HepG2 (cell line): Measurements from ENCODE around the gene AGBL3. TPM values are rescaled to one million over a fixed set of nuclear protein-coding genes. Genes with fewer than 3 reads are reported as not detected.

Experiments
- ARID3A ChIP-seq: IDR thresholded peaks from 2 replicates; pipeline ENCODE4 v1.6.1; 2012; ENCODE audit warnings: low read depth, low read length, improper control_type of control experiment
- CC2D1A ChIP-seq: sonication (generic); formaldehyde crosslinking; IDR thresholded peaks from 2 replicates; pipeline ENCODE4 v1.8.1; 2023; ENCODE audit warnings: mild to moderate bottlenecking, missing genetic modification reagents
- CHD4 ChIP-seq: fragments of 200-600 bp; sonication (generic); IDR thresholded peaks from 2 replicates; pipeline ENCODE4 v1.7.0; 2017; ENCODE audit warnings: mild to moderate bottlenecking, low read length, borderline replicate concordance
- EHMT2 ChIP-seq: fragments of 200-600 bp; sonication (generic); IDR thresholded peaks from 2 replicates; pipeline ENCODE4 v1.7.0; 2017; ENCODE audit warnings: antibody characterized with exemption, low read depth, low read length, borderline replicate concordance
- FLYWCH1 ChIP-seq: sonication (generic); formaldehyde crosslinking; IDR thresholded peaks from 2 replicates; pipeline ENCODE4 v1.8.1; 2023; ENCODE audit warnings: mild to moderate bottlenecking, missing genetic modification reagents
- NR3C1 ChIP-seq: sonication (generic); formaldehyde crosslinking; IDR thresholded peaks from 2 replicates; pipeline ENCODE4 v1.4.0; 2020; ENCODE audit warnings: missing genetic modification reagents
- PRDM10 ChIP-seq: sonication (generic); formaldehyde crosslinking; IDR thresholded peaks from 2 replicates; pipeline ENCODE4 v1.4.0; 2020; ENCODE audit warnings: low read depth, missing genetic modification reagents
- ZFP82 ChIP-seq: sonication (generic); formaldehyde crosslinking; IDR thresholded peaks from 2 replicates; pipeline ENCODE4 v1.5.1; 2020; ENCODE audit warnings: mild to moderate bottlenecking, missing genetic modification reagents, borderline replicate concordance
- ZKSCAN1 ChIP-seq: fragments of 150-350 bp; IDR thresholded peaks from 2 replicates; pipeline ENCODE4 v1.6.1; 2014; ENCODE audit warnings: low read length
- ZNF205 ChIP-seq: IDR thresholded peaks from 2 replicates; pipeline ENCODE4 v1.6.1; 2018; ENCODE audit warnings: missing biosample characterization, missing genetic modification reagents
- ZNF275 ChIP-seq: sonication (generic); formaldehyde crosslinking; IDR thresholded peaks from 2 replicates; pipeline ENCODE4 v1.8.0; 2022; ENCODE audit warnings: missing genetic modification reagents, mild to moderate bottlenecking, inconsistent platforms, borderline replicate concordance
- ZNF510 ChIP-seq: sonication (generic); formaldehyde crosslinking; IDR thresholded peaks from 2 replicates; pipeline ENCODE4 v1.4.0; 2020; ENCODE audit warnings: low read depth, mild to moderate bottlenecking, missing genetic modification reagents
- polyA plus RNA-seq, 8 experiments: library from polyadenylated mRNA; depleted of rRNA in 3 of 8; stranded (reverse) in 7 of 8; unstranded in 1 of 8; fragments of >200 nt; fragmentation: Illumina TruSeq in 4 of 8; extraction: Trizol in 4 of 8; gene quantifications; 2 replicates each; pipeline versions ENCODE4 v1.2.1 to v1.2.3, GENCODE V29; 2011 to 2016; ENCODE audit warnings: low read depth in 4 of 8, missing spikeins in 1 of 8, mixed read lengths in 1 of 8; ENCODE audit not compliant: insufficient read depth in 1 of 8
- total RNA-seq, 5 experiments: library from RNA; depleted of rRNA; stranded (reverse); fragments of >200 nt; fragmentation: Illumina TruSeq; extraction: Trizol; gene quantifications; 2 replicates each; pipeline ENCODE4 v1.2.3, GENCODE V29; 2016; ENCODE audit warnings: low read depth in 1 of 5
- TF ChIP-seq, protein P1 (sequence below): sonication (generic); formaldehyde crosslinking; IDR thresholded peaks from 2 replicates; pipeline ENCODE4 v1.4.0; 2020; ENCODE audit warnings: missing genetic modification reagents, mild to moderate bottlenecking, borderline replicate concordance
- TF ChIP-seq, protein P2 (sequence below): sonication (generic); formaldehyde crosslinking; IDR thresholded peaks from 2 replicates; pipeline ENCODE4 v1.4.0; 2020; ENCODE audit warnings: missing genetic modification reagents

Gene AGBL3
- total and polyA plus RNA-seq, 2 of the 13 experiments (the other 11 are each of a cell fraction or from before 2014, with no cell fraction given), result 2.2 to 7.2 TPM

GRCh38 chr7:135170274-135170997 is 184.1 kb downstream of the AGBL3 start, which contains the start of gene CYREN (continued):
- no peak for TF ChIP-seq CHD4
- no peak for TF ChIP-seq NR3C1 (CRISPR knock-in tag)
- TF ChIP-seq ZFP82 (CRISPR knock-in tag), result no peak
- peak; percentile 41; the same call in 1 of the 2 replicates for TF ChIP-seq ZKSCAN1
- TF ChIP-seq, protein P1, sequence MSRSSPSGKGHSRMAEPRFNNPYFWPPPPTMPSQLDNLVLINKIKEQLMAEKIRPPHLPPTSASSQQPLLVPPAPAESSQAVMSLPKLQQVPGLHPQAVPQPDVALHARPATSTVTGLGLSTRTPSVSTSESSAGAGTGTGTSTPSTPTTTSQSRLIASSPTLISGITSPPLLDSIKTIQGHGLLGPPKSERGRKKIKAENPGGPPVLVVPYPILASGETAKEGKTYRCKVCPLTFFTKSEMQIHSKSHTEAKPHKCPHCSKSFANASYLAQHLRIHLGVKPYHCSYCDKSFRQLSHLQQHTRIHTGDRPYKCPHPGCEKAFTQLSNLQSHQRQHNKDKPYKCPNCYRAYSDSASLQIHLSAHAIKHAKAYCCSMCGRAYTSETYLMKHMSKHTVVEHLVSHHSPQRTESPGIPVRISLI (CRISPR knock-in tag), result no peak
- TF ChIP-seq CC2D1A (CRISPR knock-in tag), result no peak
- TF ChIP-seq, protein P2, sequence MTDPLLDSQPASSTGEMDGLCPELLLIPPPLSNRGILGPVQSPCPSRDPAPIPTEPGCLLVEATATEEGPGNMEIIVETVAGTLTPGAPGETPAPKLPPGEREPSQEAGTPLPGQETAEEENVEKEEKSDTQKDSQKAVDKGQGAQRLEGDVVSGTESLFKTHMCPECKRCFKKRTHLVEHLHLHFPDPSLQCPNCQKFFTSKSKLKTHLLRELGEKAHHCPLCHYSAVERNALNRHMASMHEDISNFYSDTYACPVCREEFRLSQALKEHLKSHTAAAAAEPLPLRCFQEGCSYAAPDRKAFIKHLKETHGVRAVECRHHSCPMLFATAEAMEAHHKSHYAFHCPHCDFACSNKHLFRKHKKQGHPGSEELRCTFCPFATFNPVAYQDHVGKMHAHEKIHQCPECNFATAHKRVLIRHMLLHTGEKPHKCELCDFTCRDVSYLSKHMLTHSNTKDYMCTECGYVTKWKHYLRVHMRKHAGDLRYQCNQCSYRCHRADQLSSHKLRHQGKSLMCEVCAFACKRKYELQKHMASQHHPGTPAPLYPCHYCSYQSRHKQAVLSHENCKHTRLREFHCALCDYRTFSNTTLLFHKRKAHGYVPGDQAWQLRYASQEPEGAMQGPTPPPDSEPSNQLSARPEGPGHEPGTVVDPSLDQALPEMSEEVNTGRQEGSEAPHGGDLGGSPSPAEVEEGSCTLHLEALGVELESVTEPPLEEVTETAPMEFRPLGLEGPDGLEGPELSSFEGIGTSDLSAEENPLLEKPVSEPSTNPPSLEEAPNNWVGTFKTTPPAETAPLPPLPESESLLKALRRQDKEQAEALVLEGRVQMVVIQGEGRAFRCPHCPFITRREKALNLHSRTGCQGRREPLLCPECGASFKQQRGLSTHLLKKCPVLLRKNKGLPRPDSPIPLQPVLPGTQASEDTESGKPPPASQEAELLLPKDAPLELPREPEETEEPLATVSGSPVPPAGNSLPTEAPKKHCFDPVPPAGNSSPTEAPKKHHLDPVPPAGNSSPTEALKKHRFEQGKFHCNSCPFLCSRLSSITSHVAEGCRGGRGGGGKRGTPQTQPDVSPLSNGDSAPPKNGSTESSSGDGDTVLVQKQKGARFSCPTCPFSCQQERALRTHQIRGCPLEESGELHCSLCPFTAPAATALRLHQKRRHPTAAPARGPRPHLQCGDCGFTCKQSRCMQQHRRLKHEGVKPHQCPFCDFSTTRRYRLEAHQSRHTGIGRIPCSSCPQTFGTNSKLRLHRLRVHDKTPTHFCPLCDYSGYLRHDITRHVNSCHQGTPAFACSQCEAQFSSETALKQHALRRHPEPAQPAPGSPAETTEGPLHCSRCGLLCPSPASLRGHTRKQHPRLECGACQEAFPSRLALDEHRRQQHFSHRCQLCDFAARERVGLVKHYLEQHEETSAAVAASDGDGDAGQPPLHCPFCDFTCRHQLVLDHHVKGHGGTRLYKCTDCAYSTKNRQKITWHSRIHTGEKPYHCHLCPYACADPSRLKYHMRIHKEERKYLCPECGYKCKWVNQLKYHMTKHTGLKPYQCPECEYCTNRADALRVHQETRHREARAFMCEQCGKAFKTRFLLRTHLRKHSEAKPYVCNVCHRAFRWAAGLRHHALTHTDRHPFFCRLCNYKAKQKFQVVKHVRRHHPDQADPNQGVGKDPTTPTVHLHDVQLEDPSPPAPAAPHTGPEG (CRISPR knock-in tag), result peak; percentile 90; the same call in 1 of the 2 replicates
- peak; percentile 97 for TF ChIP-seq ZNF275 (CRISPR knock-in tag)
- TF ChIP-seq ZNF510 (CRISPR knock-in tag), result no peak
- no peak for TF ChIP-seq FLYWCH1 (CRISPR knock-in tag)
- no peak for TF ChIP-seq ARID3A
- TF ChIP-seq EHMT2, result no peak
- TF ChIP-seq ZNF205 (CRISPR knock-in tag), result peak; percentile 70; the same call in 1 of the 2 replicates
- peak; percentile 95 for TF ChIP-seq PRDM10 (CRISPR knock-in tag)
